ACHN (cell line): ENCODE data around the gene RALGAPA1.
"Not testable (repeated sequence)": the region's sequence is repeated elsewhere in the genome, so short reads cannot be mapped to it uniquely, and the experiment has no call there.

Experiments
- DNase-seq: peaks from one replicate; pipeline ENCODE4 v3.0.0-alpha.2; 2015
- in situ Hi-C: cut with HindIII; loops from 2 replicates; pipeline ENCODE4 v1.10.0; 2017; ENCODE audit warnings: low sequenced_read_pairs, low pct_ligation_motif_present, low pct_unique_long_range_greater_than_20kb

The RALGAPA1 gene

GRCh38 chr14:35587373-35587772 lies 221.7 kb downstream of the RALGAPA1 start:
- in situ Hi-C loops = not testable (repeated sequence)

GRCh38 chr14:35578639-35579038 lies 230.5 kb downstream of the RALGAPA1 start:
- DNase-seq = no peak
- in situ Hi-C loops = no loop called here

More at GRCh38 chr14:35587373-35587772, 221.7 kb downstream of the RALGAPA1 start:
- DNase-seq = not testable (repeated sequence)

- in situ Hi-C loops = no loop called here
- DNase-seq = no peak
Measured at GRCh38 chr14:35578135-35578534, 231.0 kb downstream of the RALGAPA1 start.

GRCh38 chr14:35576856-35577255 lies 232.2 kb downstream of the RALGAPA1 start:
- no peak for DNase-seq
- in situ Hi-C loops = no loop called here

GRCh38 chr14:35576260-35576659 lies 232.8 kb downstream of the RALGAPA1 start:
- no peak for DNase-seq
- in situ Hi-C loops = no loop called here

- in situ Hi-C loops = no loop called here
- no peak for DNase-seq
Measured at GRCh38 chr14:35573911-35574310, 235.2 kb downstream of the RALGAPA1 start.

- in situ Hi-C loops = no loop called here
Measured at GRCh38 chr14:35571598-35571997, 237.5 kb downstream of the RALGAPA1 start.

GRCh38 chr14:35565871-35566464 lies 243.1 kb downstream of the RALGAPA1 start:
- in situ Hi-C loops = no loop called here

More at GRCh38 chr14:35571598-35571997, 237.5 kb downstream of the RALGAPA1 start:
- DNase-seq = no peak

GRCh38 chr14:35558680-35559079 lies 250.4 kb downstream of the RALGAPA1 start:
- no peak for DNase-seq
- in situ Hi-C loops = no loop called here

More at GRCh38 chr14:35565871-35566464, 243.1 kb downstream of the RALGAPA1 start:
- peak; percentile 12 for DNase-seq

- in situ Hi-C loops = no loop called here
- no peak for DNase-seq
Measured at GRCh38 chr14:35557221-35557747, 251.8 kb downstream of the RALGAPA1 start.

- in situ Hi-C loops = no loop called here
- DNase-seq = no peak
Measured at GRCh38 chr14:35556548-35556947, 252.5 kb downstream of the RALGAPA1 start.

- no peak for DNase-seq
- in situ Hi-C loops = no loop called here
Measured at GRCh38 chr14:35553808-35554207, 255.3 kb downstream of the RALGAPA1 start.

- in situ Hi-C loops = no loop called here
- no peak for DNase-seq
Measured at GRCh38 chr14:35551081-35551480, 258.0 kb downstream of the RALGAPA1 start.

- in situ Hi-C loops = no loop called here
- no peak for DNase-seq
Measured at GRCh38 chr14:35549551-35549950, 259.5 kb downstream of the RALGAPA1 start.

GRCh38 chr14:35543006-35543405 lies 266.1 kb downstream of the RALGAPA1 start:
- no peak for DNase-seq
- in situ Hi-C loops = no loop called here

GRCh38 chr14:35539969-35540368 lies 269.1 kb downstream of the RALGAPA1 start:
- in situ Hi-C loops = no loop called here
- DNase-seq = no peak

GRCh38 chr14:35535483-35536112 lies 273.5 kb downstream of the RALGAPA1 start:
- in situ Hi-C loops = no loop called here

GRCh38 chr14:35534873-35535482 lies 274.1 kb downstream of the RALGAPA1 start:
- in situ Hi-C loops = no loop called here
- DNase-seq = peak; percentile 73

More at GRCh38 chr14:35535483-35536112, 273.5 kb downstream of the RALGAPA1 start:
- DNase-seq = no peak

GRCh38 chr14:35534208-35534872 lies 274.8 kb downstream of the RALGAPA1 start:
- DNase-seq = peak; percentile 53
- in situ Hi-C loops = no loop called here
